GM12873 (cell line): ENCODE results near the gene ASAP3.

Experiments used
- CTCF ChIP-seq: IDR thresholded peaks from 2 replicates; pipeline ENCODE4 v1.5.1; 2012; ENCODE audit warnings: low read depth, mild to moderate bottlenecking, moderate library complexity, low read length, control low read depth; ENCODE audit not compliant: insufficient read depth; ENCODE audit errors: missing control alignments

Gene ASAP3

GRCh38 chr1:23408797-23409290 lies 75.1 kb downstream of the ASAP3 start:
- TF ChIP-seq CTCF, result no peak

- TF ChIP-seq CTCF, result no peak
These were observed 76.9 kb downstream of the ASAP3 start for GRCh38 chr1:23407016-23407630.

GRCh38 chr1:23405946-23406345 lies 78.0 kb downstream of the ASAP3 start:
- TF ChIP-seq CTCF, result no peak

DNA sequence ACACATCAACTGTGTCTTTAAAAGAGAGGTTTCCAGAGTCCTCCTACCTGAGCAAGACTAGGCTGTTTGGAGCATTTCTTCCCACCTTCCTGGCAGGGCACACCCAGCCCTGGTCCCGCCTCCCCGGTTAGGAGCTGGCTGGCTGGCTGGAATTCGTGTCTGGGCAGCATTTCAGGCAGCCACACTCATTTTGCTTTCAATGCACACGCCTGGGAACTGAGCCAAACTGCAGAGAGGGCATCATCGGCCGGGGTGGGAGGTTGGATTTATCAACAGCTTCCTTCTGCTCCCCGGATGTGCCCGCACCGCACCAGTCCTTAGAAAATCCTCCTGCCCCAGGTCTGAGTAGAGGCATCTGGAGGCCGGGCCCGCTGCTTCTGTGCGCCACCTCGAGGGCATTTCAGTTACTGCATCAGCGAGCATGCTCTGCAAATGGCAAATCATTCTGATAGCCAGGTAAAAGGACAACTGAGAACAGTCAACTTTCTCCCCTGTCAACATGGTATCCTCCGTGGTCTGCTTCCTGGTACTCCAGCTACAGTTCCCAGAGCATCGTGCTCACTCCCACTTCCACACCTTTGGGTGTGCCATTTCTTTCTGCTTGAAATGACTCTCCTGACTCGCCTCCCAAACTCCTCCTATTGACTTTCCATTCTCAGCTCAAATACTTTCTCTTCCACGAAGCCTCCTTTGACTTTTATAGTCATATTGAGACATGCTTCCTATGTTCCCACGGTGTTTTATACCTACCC lies 80.1 kb downstream of the ASAP3 start:
- peak; percentile 95 for TF ChIP-seq CTCF

- TF ChIP-seq CTCF, result no peak
These were observed 80.6 kb downstream of the ASAP3 start for GRCh38 chr1:23403355-23403734.

- TF ChIP-seq CTCF, result no peak
These were observed 81.0 kb downstream of the ASAP3 start for GRCh38 chr1:23403038-23403336.

DNA sequence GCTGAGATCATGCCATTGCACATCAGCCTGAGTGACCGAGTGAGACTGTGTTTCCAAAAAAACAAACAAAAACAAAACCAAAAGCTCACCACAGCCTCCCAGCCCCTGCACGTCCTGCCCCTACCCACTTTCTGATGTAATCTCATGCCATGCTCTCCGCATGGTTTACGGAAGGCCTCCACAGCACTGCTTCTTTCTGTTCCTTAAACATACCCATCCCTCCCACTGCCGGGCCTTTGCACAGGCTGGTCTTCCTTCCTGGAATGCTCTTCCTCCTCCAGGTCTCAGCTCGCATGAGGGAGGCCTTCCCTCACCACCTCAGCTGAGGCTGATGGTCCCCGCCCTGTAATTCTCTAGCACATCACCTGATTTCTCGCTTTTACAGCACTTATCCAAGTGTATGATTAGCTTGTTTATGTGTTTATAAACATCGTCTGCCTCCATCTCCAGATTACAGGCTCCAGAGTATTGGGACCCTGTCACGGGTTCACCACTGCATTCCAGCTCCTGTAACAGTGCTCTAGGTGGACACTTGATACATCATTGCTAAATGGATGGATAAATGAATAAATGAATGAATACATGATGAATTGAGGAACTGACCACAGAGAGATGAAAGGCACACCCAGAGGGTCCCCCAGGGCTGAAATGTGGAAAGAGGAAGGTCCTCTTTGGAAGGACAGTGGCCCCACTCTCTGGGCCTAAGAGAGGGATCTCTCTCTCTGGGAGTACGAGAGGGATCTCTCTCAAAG lies 81.5 kb downstream of the ASAP3 start:
- no peak for TF ChIP-seq CTCF
